Activated B cell treated with CpG ODN at 0.5 μM for 24 hours (primary cell): ENCODE data around the gene HES7. TPM values are rescaled to one million over a fixed set of nuclear protein-coding genes. Genes with fewer than 3 reads are reported as not detected.

Experiments
- ATAC-seq: fragments of 200-7000 bp; cut with Tn5 transposase; one replicate; pipeline ENCODE4 v1.10.0; 2021; ENCODE audit warnings: low read depth, mild to moderate bottlenecking, moderate library complexity
- CTCF ChIA-PET: fragments of 350-600 bp; sonication (Branson Sonifier 250); formaldehyde crosslinking; loops from one replicate; lab custom pipeline; 2021; ENCODE audit warnings: antibody characterized with exemption; lab: Charles Lee
- POLR2A ChIA-PET: fragments of 350-600 bp; sonication (Branson Sonifier 250); formaldehyde crosslinking; loops from one replicate; lab custom pipeline; 2021; ENCODE audit warnings: antibody characterized with exemption; lab: Charles Lee
- DNase-seq: peaks from one replicate; pipeline ENCODE4 v3.0.0; 2022
- H3K27ac Mint-ChIP-seq: one replicate; pipeline ENCODE4 v1.8.0; 2020; ENCODE audit warnings: mixed read lengths
- H3K27me3 Mint-ChIP-seq: one replicate; pipeline ENCODE4 v1.8.0; 2021; ENCODE audit warnings: mixed read lengths
- H3K36me3 Mint-ChIP-seq: one replicate; pipeline ENCODE4 v1.8.0; 2021; ENCODE audit warnings: low read depth, mixed read lengths
- H3K4me1 Mint-ChIP-seq: one replicate; pipeline ENCODE4 v1.8.0; 2021; ENCODE audit warnings: mixed read lengths
- H3K4me3 Mint-ChIP-seq: one replicate; pipeline ENCODE4 v1.8.0; 2020; ENCODE audit warnings: mild to moderate bottlenecking, mixed read lengths
- H3K9me3 Mint-ChIP-seq: one replicate; pipeline ENCODE4 v1.8.0; 2020; ENCODE audit warnings: mixed read lengths
- CTCF ChIP-seq: fragments of 200-600 bp; IDR thresholded peaks from one replicate; pipeline ENCODE4 v1.8.0; 2022; ENCODE audit warnings: antibody characterized with exemption, mild to moderate bottlenecking
- intact Hi-C: fragments of 100-400 bp; cut with micrococcal nuclease; formaldehyde crosslinking; loops from one replicate; pipeline ENCODE4 v1.15.1; 2024
- total RNA-seq: library from RNA; stranded (reverse); gene quantifications from 2 replicates; pipeline ENCODE4 v1.2.3, GENCODE V29; 2022

Gene HES7
- total RNA-seq, 1 donor from 2014 or later = 0.49 TPM

- peaks cover 70% of the 10 kb centered on the region for H3K36me3 Mint-ChIP-seq
- no peak for DNase-seq
- no peak for ATAC-seq
Observed at GRCh38 chr17:8147141-8147804, 23.4 kb upstream of the HES7 start.

GRCh38 chr17:8146381-8147140 lies 22.7 kb upstream of the HES7 start:
- ChIA-PET POLR2A (interaction anchor here (1.5 to 2.9 kb wide), 2 partner anchors 10 to 101 kb away, joined by 4 to 11 read pairs; partner anchors contain the start of gene CTC1), CTCF (interaction anchor here (1.4 kb wide), 1 partner anchor 10 kb away, joined by 3 read pairs; no protein-coding TSS in a partner anchor)
- TF ChIP-seq CTCF = no peak
- ATAC-seq = no peak
- no peaks in the 10 kb centered on the region for H3K9me3 Mint-ChIP-seq
- peaks cover 11% of the 10 kb centered on the region for H3K4me1 Mint-ChIP-seq
- no peak for DNase-seq
- peaks cover 72% of the 10 kb centered on the region for H3K36me3 Mint-ChIP-seq
- no peak overlapping the region for H3K27ac Mint-ChIP-seq
- no peak overlapping the region for H3K4me3 Mint-ChIP-seq
- H3K27me3 Mint-ChIP-seq = no peaks in the 10 kb centered on the region
- intact Hi-C loops = no loop called here

More at GRCh38 chr17:8147141-8147804, 23.4 kb upstream of the HES7 start:
- H3K27me3 Mint-ChIP-seq = no peaks in the 10 kb centered on the region
- H3K27ac Mint-ChIP-seq = no peak overlapping the region
- no peak for TF ChIP-seq CTCF
- H3K4me3 Mint-ChIP-seq = no peak overlapping the region
- POLR2A ChIA-PET = interaction anchor here (1.1 to 2.9 kb wide), 3 partner anchors 8 to 100 kb away, joined by 4 to 11 read pairs (median 6); partner anchors contain the start of gene CTC1
- CTCF ChIA-PET = interaction anchor here (1.4 kb wide), 1 partner anchor 9 kb away, joined by 3 read pairs; no protein-coding TSS in a partner anchor
- peaks cover 17% of the 10 kb centered on the region for H3K4me1 Mint-ChIP-seq
- intact Hi-C loops = no loop called here
- no peaks in the 10 kb centered on the region for H3K9me3 Mint-ChIP-seq

GRCh38 chr17:8145811-8146210 lies 21.9 kb upstream of the HES7 start:
- no peak overlapping the region for H3K27ac Mint-ChIP-seq
- TF ChIP-seq CTCF = no peak
- no peaks in the 10 kb centered on the region for H3K9me3 Mint-ChIP-seq
- H3K27me3 Mint-ChIP-seq = no peaks in the 10 kb centered on the region
- intact Hi-C loops = no loop called here
- ATAC-seq (no peak), DNase-seq (no peak)
- POLR2A ChIA-PET = interaction anchor here (0.6 to 2.9 kb wide), 3 partner anchors 10 to 150 kb away, joined by 3 to 11 read pairs (median 4); partner anchors contain the start of genes CTC1 and SLC25A35
- CTCF ChIA-PET = interaction anchor here (1.4 kb wide), 1 partner anchor 11 kb away, joined by 3 read pairs; no protein-coding TSS in a partner anchor
- H3K4me1 Mint-ChIP-seq = peaks cover 6% of the 10 kb centered on the region
- H3K36me3 Mint-ChIP-seq = peaks cover 78% of the 10 kb centered on the region
- H3K4me3 Mint-ChIP-seq = no peak overlapping the region

- intact Hi-C loops = no loop called here
- TF ChIP-seq CTCF = no peak
- H3K27me3 Mint-ChIP-seq = no peaks in the 10 kb centered on the region
- no peak overlapping the region for H3K27ac Mint-ChIP-seq
- DNase-seq (no peak), ATAC-seq (no peak)
- ChIA-PET POLR2A (interaction anchor here (1.1 to 2.9 kb wide), 2 partner anchors 12 to 14 kb away, joined by 3 to 11 read pairs; no protein-coding TSS in a partner anchor), CTCF (no interaction called here)
- H3K4me3 Mint-ChIP-seq = no peak overlapping the region
- H3K36me3 Mint-ChIP-seq = peaks cover 78% of the 10 kb centered on the region
- H3K9me3 Mint-ChIP-seq = no peaks in the 10 kb centered on the region
- no peaks in the 10 kb centered on the region for H3K4me1 Mint-ChIP-seq
Observed at GRCh38 chr17:8144401-8145231, 20.7 kb upstream of the HES7 start.
